NCI-H2107 treated with DMSO at 0.1 percent for 48 hours (cell line): ENCODE results near the gene LIN52.

Source experiments
- DNase-seq: peaks from one replicate; lab custom pipeline; 2025; ENCODE audit not compliant: unreplicated experiment; lab: John Stamatoyannopoulos, UW

LIN52 gene, protein sequence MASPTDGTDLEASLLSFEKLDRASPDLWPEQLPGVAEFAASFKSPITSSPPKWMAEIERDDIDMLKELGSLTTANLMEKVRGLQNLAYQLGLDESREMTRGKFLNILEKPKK

DNA sequence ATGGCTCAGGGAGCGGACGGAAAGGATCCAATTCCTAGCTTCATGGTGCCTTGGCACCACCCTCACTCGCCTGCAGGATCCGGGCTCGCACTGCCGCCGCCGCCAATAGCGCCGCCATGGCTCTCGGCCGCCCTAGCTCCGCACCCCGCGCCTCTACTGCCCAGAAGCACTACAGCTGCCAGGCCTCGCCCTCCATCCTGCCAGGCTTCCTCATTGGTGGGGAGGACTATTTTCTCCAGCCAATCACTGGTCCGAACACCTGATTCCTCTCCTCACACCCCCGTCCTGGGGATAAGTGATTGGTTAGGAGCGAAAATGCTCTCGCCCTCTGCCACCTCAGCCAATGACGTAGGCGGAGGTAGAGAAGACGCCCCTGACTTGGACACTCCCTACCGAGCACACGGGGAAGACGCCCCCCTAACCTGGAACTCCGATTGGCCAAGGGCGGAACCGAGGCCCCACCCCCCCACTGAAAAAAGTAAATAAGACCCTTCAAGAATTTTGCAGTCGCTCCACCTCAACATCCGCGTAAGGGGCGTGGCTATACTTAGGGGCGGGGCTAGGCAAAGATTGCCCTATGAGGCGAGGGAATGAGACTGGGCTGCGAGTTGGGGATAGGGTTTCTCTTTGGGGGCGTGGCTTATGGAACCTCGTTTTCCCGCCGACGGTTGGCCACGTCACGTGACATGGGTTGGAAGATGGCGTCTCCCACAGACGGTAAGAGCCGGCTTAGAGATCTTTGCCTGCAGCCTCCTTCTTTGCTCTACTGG is at the start of gene LIN52, which contains the start of gene ALDH6A1:
TSS of gene LIN52 (plus strand) at position 680 of the 770 bp plus-strand sequence. CDS start at position 699, 19 bp downstream.
TSS of gene ALDH6A1 (minus strand) at position 177 of the 770 bp plus-strand sequence. CDS start at position 118, 59 bp downstream.
- peak; percentile 100 for DNase-seq

DNA sequence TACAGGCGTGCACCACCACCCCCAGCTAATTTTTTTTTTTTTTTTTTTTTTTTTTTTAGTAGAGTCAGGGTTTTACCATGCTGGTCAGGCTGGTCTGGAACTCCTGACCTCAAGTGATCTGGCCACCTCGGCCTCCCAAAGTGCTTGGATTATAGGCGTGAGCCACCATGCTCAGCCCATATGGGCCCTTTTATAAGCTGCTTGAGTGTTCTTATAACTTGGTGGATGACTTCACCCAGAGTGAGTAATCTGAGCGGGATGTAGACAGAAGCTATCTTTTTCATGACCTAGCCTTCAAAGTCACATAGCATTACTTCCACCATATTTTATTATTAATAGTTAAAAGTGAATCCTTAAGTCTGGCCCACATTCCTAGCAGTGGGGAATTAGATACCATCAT is 49.2 kb upstream of the LIN52 start:
- no peak for DNase-seq

DNA sequence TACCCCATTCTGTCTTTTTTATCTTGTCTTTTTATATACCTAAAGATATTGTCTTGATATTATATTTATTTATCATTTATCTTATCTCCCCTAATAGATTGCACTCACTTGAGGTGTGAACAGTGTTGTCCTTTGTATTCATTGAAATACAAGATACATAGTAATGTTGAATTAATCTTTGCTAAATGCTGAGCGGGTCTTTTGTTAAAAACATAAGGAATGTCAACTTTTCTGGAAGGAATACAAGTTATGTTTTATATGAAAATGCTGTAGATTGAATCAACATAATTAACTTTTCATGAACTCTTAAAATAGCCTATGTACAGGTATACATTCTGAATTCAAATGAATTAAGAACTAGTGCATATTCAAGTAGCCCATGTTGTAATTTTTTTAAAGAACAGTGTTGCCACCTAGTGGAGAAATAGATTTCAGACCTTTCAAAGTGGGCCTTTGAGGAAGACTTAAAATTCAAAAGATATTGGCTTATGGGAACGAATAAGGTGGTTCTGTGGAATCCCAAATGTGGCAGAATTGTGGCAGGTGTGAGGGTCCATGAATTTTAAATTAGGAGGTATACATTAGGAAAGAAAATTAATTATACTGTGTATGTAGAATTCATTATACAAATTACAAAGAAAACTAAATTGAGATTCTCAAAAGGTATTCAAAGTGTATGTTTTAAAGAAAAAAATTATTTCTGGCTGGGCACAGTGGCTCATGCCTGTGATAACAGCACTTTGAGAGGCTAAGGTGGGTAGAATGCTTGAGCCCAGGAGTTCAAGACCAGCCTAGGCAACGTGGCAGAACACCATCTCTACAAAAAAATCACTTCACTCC is 46.5 kb upstream of the LIN52 start:
- DNase-seq, result peak; percentile 91

DNA sequence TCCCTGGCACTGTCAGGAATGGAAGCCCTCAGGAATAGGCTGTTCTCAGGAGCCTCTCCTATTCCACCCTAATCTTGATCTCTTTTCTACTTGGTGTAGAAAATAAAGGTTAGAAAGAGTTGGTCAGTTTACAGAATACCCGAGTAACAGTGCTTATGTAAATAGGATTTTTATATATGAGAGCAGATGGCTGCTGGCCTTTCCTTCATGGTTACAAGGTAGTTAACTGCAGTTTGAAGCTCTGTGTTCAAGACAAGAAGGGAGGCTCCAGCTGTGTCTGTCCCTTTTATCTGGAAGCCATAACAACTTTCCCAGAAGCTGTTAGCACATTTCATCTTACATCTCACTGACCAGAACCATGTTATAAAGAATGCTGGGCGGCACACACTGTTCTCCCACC is 42.5 kb upstream of the LIN52 start:
- no peak for DNase-seq

DNA sequence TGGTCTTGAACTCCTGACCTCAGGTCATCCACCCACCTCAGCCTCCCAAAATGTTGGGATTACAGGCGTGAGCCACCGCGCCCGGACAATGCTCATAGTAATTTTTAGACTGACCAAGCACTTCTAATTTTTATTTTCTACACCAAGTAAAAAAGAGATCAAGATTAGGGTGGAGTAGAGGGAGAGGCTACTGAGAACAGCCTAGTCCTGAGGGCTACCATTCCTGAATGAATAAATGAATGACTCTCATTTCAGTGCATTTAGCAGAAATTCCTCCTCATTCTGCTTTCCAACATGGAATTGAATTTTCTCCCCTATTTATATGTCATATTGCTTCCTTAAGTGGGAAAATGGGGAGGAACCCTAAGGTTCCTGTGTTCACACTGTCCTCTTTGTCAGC is 39.2 kb upstream of the LIN52 start:
- DNase-seq, result no peak

DNA sequence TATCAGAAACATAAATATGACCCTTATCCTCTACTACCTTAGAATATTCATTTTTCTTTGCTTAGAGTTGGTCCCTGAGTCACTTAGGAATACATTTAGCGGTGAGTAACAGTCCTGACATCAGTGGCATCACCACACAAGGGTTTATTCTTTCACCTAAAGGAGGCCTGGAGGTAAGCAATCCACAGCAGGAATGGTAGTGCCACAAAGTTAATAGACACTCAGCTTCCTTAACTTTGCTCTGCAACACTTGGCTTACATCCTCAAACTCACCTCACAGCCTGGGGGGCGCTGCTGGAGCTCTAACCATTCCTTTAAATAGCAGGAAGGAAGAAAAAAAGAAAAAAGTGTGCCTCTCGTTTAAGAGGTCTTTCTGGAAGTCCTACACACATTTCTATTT is 36.5 kb upstream of the LIN52 start:
- no peak for DNase-seq

DNA sequence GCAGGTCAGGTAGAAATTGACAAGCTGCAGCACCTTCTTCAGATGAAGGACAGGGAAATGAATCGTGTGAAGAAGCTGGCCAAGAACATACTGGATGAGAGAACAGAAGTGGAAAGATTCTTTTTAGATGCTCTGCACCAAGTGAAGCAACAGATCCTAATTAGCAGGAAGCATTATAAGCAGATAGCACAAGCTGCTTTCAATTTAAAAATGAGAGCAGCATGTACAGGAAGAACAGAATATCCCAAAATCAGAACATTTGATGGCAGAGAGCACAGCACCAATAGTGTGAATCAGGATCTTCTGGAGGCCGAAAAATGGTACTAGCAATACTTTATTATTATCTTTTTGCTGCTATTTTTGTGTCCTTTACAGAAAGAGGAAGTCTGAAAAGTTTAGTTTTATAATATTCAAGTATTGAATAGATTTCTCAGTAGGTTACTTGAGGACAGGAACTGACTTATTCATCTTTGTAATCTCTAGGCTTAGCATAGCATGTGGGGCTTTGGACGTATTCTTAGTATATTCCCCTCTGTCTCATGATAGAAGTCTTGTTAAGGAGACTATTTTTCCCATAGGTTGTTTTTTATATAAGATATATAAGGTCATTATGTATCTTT is 34.8 kb upstream of the LIN52 start:
- DNase-seq, result no peak

DNA sequence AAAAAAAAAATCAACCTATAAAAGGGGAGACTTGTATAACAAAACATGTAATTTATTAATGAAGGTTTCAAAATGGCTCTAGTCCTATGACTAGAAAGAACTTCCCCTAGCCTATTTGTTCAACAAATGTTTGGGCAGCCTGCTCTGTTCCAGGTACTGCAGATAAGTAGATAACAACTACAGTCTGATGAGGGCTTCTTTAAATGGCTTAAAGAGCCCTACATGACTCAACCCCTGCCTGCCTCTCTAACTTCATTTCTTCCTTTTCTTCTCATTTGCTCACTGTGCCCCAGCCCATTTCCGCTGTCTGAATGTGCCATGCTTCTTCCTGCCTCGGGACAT is 22.0 kb upstream of the LIN52 start:
- no peak for DNase-seq

DNA sequence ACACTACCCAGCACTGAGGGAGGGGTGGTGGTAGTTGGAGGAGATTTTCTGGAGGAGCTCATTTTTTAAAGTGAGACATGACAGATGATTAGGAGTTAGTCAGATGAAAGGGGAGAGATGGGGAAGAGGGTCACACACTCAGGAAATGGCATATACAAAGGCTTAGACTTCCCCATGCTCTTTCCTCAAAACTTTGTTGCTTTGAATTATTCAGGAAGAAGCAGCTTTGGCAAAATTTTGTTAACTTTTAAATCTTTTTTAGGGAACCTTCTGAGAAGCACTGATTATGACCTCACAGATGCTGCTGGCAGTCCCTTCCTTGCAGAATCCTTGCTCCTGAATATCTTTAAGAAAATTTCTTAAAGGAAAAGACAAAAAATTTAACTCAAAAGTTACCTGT is 20.3 kb upstream of the LIN52 start:
- DNase-seq, result no peak

DNA sequence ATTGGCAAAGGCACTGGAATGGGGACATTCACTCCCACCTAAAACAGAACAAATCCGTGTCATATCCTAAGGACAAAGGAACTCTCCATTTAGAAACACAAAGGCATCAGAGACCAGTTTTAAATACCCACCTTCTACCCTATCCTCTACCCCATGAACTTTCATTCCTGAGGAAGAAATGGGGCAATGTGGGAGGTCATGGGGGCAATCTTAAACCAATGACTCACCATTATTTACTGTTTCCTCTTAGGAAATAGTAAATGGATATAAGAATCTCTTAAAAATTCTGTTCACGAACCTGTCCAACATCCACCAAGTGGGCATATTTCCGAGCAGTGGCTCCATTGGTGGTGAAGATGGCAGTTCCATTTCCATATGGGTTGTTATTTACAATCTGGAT is 19.9 kb upstream of the LIN52 start:
- DNase-seq, result no peak

DNA sequence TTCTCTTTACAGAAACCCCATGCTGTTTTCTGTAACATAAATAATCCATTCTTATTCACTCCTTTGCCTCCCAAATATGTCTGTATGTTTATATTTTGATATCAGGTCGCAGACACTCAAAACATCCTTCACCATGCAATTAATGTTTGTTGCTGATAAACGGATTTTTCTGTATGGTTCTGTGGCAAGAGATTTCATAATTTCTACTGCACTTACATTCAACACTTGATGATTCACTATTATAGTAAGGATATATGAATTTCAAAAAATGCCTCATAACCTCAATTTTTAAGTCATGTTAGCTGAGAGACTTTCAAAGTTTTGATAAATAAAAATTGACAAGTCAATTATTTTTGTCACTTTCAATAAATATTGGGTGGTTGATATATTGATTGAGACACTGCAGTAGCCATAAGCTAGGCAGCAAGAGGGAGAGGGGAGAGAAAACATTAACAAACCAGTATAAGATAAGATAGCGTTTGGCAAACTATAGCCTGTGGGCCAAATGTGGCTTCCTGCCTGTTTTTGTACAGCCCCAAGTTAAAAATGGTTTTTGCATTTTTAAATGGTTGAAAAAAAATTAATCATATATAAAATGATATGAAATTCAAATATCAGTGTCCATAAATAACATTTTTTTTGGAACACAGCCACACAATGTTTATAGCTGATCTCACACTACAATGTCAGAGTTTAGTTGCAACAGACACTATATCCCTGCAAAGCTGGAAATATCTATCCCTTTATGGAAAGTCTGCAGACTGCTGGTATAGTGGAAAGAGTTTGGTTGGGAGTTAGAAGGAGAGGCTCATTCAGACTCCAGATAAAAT is 18.8 kb upstream of the LIN52 start:
- DNase-seq, result no peak

DNA sequence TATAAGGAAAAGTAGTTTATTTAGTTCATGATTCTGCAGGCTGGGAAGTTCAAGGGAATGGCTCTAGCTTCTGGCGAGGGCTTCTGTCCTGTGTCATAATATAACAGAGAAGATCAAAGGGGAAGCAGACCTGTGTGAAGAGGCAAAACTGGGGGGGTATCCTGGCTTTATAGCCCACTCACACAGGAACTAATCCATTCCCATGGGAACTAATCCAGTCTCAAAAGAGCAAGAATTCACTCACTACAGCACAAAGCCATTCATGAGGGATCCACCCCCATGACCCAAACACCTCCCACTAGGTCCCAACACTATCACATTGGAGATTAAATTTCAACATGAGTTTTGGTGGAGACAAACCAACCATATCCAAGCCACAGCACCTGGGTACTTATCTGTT is 7.4 kb upstream of the LIN52 start:
- peak; percentile 30 for DNase-seq

DNA sequence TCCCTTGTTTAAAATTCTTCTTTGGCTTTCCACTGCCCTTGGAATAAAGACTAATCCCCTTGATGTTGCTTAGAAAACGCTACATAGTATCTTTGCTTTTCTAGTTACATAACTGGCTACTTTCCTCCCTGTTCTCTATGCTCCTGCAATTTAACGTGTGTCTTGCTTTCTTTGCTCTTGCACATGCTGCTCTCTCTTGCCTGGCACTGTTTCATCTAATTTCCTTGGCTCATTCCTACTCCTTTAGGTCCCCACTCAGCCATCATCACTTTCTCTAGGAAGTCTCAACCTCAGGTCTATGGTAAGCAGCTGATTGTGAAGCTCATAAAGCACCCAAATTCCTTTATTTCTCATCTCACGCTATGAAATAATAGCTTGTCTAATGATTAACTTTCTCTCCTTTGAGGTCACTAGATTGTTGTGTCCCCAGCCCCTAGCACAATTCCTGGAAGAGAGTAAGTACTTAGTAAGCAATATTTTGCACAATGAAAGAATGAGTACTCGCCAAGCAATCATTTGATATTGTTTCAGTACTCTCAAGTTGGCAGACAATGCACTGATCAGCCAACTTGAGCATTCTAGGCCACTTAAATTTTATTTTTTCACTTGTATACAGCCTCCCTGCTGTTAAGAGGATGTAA is 3.8 kb upstream of the LIN52 start:
- no peak for DNase-seq

DNA sequence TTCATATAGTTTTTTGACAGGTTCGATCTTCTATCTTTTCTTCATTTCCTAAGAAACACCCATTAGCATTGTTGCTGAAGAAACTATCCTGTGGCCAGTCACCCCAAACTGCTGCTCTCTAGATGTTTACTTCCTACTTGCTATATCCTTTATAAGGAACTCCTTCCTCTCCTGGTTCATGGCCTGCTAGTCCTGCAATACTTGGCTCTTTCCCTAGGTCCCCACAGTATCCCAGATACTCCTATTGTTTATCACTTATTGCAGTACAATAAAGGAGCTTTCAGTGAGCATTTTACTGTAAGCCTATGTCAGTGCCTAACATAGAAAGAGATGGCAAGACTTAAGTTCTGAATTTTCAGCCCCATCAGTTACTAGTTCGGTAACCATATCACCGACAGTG is 3.3 kb upstream of the LIN52 start:
- no peak for DNase-seq

DNA sequence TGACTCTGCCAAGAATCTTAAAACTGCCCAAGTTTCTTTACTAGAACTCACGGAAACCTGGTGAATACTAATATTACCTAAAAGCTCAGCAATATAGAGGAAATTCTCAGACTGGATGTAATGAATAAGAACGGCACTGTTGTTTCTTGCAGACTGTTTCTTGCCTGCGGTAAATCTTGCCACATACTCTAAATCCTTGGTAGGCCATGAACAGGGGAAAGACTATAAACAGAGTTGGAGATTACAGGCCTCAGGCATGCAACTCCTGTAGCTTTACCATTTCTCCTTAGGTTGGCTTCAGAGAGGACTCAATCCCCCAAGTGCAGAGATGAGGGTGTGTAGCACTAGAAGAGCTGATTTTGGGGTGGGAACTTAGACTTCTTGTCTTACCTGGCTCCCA is 1.6 kb upstream of the LIN52 start:
- DNase-seq, result no peak

DNA sequence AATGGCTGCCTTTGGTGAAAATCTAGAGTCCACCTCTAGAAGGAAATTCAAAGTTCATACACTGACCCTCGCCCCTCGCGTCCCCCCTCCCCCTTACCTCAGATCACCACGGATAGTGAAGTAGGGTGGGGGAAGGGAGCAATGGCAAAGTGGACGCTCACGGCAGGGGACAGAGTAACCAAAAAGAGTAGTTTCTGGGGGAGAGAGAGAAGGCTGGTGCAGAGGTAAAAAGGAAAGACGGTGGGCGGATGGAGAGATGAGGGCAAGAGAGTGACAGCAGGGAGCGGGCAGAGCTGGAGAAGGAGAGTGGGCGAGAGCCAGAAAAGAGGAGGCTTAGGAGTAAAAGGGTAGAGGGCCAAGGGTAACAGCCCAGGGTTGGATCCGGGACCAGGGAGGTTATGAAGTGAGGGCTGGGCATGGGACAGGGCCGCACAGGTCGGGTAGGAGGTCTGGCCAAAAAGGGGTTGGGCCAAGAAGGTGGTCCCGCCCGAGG is 926 bp upstream of the LIN52 start:
- DNase-seq, result no peak

DNA sequence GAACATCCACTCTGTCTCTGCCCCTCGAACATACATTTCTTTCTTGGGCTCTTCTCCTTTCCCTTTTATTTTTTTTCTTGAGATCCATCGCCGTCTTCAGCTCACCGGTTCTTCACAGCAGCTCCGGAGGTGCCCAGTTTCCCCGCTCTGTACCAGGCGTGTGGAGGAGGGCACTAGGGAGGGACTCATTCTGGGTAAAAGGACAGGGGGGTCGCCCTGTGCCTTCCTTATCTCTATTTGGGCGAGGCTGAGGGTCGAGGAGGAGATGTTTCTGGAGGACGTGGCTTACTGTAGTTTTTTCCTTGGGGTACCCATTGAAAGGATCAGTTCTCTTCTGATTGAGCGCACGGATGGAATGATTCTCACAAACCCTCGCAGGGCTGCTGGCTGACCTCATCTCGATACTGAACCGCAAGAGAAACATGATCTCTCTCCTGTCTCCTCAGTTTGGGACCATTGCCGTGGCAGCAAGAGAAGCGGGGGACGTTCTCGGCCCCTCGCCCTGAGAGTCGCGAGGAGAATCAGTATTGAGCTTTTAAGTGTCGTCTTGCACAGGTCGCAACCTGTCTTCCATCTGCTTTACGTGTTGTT is 386 bp downstream of the LIN52 start:
- peak; percentile 61 for DNase-seq

DNA sequence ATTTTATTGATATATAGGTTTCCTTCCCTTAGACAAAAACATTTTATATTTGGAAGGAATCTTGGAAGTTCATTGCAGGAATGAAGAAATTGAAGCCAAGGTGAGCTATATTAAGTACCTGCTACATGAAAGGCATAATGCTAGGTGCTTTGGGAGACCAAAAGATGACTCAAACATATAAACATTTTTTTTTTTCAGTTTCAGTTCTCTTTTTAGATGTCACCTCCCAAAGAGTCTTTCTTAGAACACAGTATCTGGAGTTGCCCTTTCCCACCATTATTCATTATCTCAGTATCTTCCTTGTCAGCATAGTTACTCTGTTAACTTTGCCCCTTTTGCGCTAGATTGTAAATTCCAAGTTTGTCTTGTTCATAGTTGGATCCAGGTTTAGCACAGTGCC is 1.1 kb downstream of the LIN52 start:
- no peak for DNase-seq

DNA sequence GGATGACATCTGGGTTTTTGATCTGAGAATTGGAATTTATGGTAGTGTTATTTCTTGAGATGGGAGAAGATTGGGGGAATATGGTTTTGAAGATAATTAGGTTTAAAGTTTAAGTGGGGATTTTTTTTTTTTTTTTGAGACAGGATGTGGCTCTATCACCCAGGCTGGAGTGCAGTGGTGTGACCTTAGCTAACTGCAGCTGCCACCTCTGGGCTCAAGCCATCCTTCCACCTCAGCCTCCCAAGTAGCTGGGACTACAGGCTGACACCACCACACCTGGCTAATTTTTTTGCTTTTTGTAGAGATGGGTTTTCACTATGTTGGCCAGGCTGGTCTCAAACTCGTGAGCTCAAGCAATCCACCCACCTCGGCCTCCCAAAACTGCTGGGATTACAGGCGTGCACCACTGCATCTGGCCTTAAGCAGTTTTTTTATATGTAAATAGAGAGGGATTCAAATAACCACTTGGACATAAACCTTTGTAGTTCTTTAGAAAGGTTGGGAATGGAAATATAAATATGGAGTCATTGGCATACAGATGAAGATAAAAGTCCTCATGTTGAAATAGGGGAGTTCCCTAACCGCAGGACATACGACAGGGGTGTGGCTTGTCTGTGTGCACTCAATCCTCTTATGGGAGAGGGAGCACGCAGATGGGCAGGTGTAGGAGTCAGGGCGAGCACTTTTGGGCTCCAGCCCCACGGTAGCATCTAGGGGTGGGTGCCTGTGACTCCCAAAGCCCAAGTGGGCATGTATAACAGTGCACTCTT is 4.7 kb downstream of the LIN52 start:
- DNase-seq, result no peak
